Ishikawa (cell line): ENCODE results near the gene NHLRC4.

Source experiments
- CEBPB ChIP-seq: IDR thresholded peaks from 2 replicates; pipeline ENCODE4 v1.6.1; 2012
- EP300 ChIP-seq: IDR thresholded peaks from 2 replicates; pipeline ENCODE4 v1.6.1; 2012; ENCODE audit warnings: borderline replicate concordance
- NFIC ChIP-seq: IDR thresholded peaks from 2 replicates; pipeline ENCODE4 v1.6.1; 2012
- TAF1 ChIP-seq: IDR thresholded peaks from 2 replicates; pipeline ENCODE4 v1.6.1; 2012; ENCODE audit warnings: low read depth, mild to moderate bottlenecking
- YY1 ChIP-seq: IDR thresholded peaks from 2 replicates; pipeline ENCODE4 v1.6.1; 2012; ENCODE audit warnings: low read depth
- TF ChIP-seq, protein P1 (sequence below): IDR thresholded peaks from 2 replicates; pipeline ENCODE4 v1.6.1; 2012; ENCODE audit warnings: low read depth, mild to moderate bottlenecking

GRCh38 chr16:585351-585750 lies 18.5 kb downstream of the NHLRC4 start:
- no peak for TF ChIP-seq NFIC
- no peak for TF ChIP-seq EP300
- no peak for TF ChIP-seq TAF1
- TF ChIP-seq, protein P1, sequence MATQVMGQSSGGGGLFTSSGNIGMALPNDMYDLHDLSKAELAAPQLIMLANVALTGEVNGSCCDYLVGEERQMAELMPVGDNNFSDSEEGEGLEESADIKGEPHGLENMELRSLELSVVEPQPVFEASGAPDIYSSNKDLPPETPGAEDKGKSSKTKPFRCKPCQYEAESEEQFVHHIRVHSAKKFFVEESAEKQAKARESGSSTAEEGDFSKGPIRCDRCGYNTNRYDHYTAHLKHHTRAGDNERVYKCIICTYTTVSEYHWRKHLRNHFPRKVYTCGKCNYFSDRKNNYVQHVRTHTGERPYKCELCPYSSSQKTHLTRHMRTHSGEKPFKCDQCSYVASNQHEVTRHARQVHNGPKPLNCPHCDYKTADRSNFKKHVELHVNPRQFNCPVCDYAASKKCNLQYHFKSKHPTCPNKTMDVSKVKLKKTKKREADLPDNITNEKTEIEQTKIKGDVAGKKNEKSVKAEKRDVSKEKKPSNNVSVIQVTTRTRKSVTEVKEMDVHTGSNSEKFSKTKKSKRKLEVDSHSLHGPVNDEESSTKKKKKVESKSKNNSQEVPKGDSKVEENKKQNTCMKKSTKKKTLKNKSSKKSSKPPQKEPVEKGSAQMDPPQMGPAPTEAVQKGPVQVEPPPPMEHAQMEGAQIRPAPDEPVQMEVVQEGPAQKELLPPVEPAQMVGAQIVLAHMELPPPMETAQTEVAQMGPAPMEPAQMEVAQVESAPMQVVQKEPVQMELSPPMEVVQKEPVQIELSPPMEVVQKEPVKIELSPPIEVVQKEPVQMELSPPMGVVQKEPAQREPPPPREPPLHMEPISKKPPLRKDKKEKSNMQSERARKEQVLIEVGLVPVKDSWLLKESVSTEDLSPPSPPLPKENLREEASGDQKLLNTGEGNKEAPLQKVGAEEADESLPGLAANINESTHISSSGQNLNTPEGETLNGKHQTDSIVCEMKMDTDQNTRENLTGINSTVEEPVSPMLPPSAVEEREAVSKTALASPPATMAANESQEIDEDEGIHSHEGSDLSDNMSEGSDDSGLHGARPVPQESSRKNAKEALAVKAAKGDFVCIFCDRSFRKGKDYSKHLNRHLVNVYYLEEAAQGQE, result no peak
- TF ChIP-seq CEBPB, result no peak
- TF ChIP-seq YY1, result no peak
